Hepatocyte (in vitro differentiated cells): ENCODE data around the gene DHCR24. TPM values are rescaled to one million over a fixed set of nuclear protein-coding genes. Genes with fewer than 3 reads are reported as not detected.

ENCODE experiments used
- DNase-seq: peaks from one replicate; pipeline ENCODE4 v3.0.0-alpha.2; 2016; ENCODE audit warnings: low spot score
- H2AFZ ChIP-seq: fragments of 200-600 bp; sonication (generic); 2 replicates; pipeline ENCODE4 v1.6.0; 2016; ENCODE audit warnings: antibody characterized with exemption, mild to moderate bottlenecking
- H3K27ac ChIP-seq: fragments of 200-600 bp; sonication (generic); 2 replicates; pipeline ENCODE4 v1.5.1; 2016; ENCODE audit warnings: mild to moderate bottlenecking
- H3K27me3 ChIP-seq: fragments of 200-600 bp; sonication (generic); 2 replicates; pipeline ENCODE4 v1.6.1; 2016
- H3K36me3 ChIP-seq: fragments of 200-600 bp; sonication (generic); replicated peaks from 2 replicates; pipeline ENCODE4 v1.5.1; 2016; ENCODE audit warnings: low read depth; ENCODE audit not compliant: insufficient read depth
- H3K4me1 ChIP-seq: fragments of 200-600 bp; sonication (generic); 2 replicates; pipeline ENCODE4 v1.5.1; 2016; ENCODE audit warnings: mild to moderate bottlenecking, moderate library complexity; ENCODE audit not compliant: insufficient read depth
- H3K4me2 ChIP-seq: fragments of 200-600 bp; sonication (generic); 2 replicates; pipeline ENCODE4 v1.6.0; 2016
- H3K4me3 ChIP-seq: fragments of 200-600 bp; sonication (generic); 2 replicates; pipeline ENCODE4 v1.5.1; 2016; ENCODE audit warnings: mild to moderate bottlenecking
- H3K79me2 ChIP-seq: fragments of 200-600 bp; sonication (generic); 2 replicates; pipeline ENCODE4 v1.6.0; 2017; ENCODE audit warnings: mild to moderate bottlenecking
- H3K9me2 ChIP-seq: fragments of 200-600 bp; sonication (generic); replicated peaks from 2 replicates; pipeline ENCODE4 v1.6.0; 2017; ENCODE audit warnings: mild to moderate bottlenecking; ENCODE audit not compliant: insufficient read depth
- H3K9me3 ChIP-seq: fragments of 200-600 bp; sonication (generic); 2 replicates; pipeline ENCODE4 v1.5.1; 2016; ENCODE audit warnings: low read depth, mild to moderate bottlenecking
- H4K20me1 ChIP-seq: fragments of 200-600 bp; sonication (generic); 2 replicates; pipeline ENCODE4 v1.6.0; 2016; ENCODE audit warnings: mild to moderate bottlenecking; ENCODE audit not compliant: insufficient read depth, poor library complexity, severe bottlenecking
- EZH2 ChIP-seq: fragments of 200-600 bp; sonication (generic); IDR thresholded peaks from 2 replicates; pipeline ENCODE4 v1.6.1; 2016; ENCODE audit warnings: antibody characterized with exemption, mild to moderate bottlenecking, borderline replicate concordance
- EZH2phosphoT487 ChIP-seq: fragments of 200-600 bp; sonication (generic); IDR thresholded peaks from one replicate; pipeline ENCODE4 v1.6.1; 2018; ENCODE audit warnings: antibody characterized with exemption, mild to moderate bottlenecking, low read depth, moderate library complexity; ENCODE audit not compliant: unreplicated experiment, severe bottlenecking
- WGBS: methylation state at CpG from one replicate; pipeline ENCODE4 v1.1.6; 2016; ENCODE audit warnings: low lambda C conversion rate; ENCODE audit errors: missing lambda C conversion rate; 5-methylcytosine and 5-hydroxymethylcytosine counted together
- polyA plus RNA-seq: library from polyadenylated mRNA; unstranded; fragments of >200 nt; fragmentation: Nextera tagmentation; extraction: Ambion mirVana; gene quantifications from 2 replicates; pipeline ENCODE4 v1.2.1, GENCODE V29; 2016
- total RNA-seq: library from RNA; depleted of rRNA; stranded (reverse); fragments of >200 nt; gene quantifications from 2 replicates; pipeline ENCODE4 v1.2.3, GENCODE V29; 2014
- TF ChIP-seq, protein P1 (sequence below): fragments of 200-600 bp; sonication (generic); IDR thresholded peaks from 2 replicates; pipeline ENCODE4 v1.5.1; 2016; ENCODE audit warnings: antibody characterized with exemption, mild to moderate bottlenecking; ENCODE audit not compliant: poor library complexity

Gene DHCR24
- total and polyA plus RNA-seq, 2 experiments from 2014 or later = 282 to 318 TPM

GRCh38 chr1:54931275-54931840 is 44.4 kb upstream of the DHCR24 start:
- no peaks in the 10 kb centered on the region for H3K36me3 ChIP-seq
- H4K20me1 ChIP-seq = no peaks in the 10 kb centered on the region
- TF ChIP-seq, protein P1, sequence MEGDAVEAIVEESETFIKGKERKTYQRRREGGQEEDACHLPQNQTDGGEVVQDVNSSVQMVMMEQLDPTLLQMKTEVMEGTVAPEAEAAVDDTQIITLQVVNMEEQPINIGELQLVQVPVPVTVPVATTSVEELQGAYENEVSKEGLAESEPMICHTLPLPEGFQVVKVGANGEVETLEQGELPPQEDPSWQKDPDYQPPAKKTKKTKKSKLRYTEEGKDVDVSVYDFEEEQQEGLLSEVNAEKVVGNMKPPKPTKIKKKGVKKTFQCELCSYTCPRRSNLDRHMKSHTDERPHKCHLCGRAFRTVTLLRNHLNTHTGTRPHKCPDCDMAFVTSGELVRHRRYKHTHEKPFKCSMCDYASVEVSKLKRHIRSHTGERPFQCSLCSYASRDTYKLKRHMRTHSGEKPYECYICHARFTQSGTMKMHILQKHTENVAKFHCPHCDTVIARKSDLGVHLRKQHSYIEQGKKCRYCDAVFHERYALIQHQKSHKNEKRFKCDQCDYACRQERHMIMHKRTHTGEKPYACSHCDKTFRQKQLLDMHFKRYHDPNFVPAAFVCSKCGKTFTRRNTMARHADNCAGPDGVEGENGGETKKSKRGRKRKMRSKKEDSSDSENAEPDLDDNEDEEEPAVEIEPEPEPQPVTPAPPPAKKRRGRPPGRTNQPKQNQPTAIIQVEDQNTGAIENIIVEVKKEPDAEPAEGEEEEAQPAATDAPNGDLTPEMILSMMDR = no peak
- TF ChIP-seq EZH2phosphoT487 = no peak
- no peak for TF ChIP-seq EZH2
- 64% methylated on average over 1 of the region's 1 CpG for WGBS
- H3K27me3 ChIP-seq = no peaks in the 10 kb centered on the region
- H3K4me3 ChIP-seq = no peak overlapping the region
- peaks cover 20% of the 10 kb centered on the region for H3K4me1 ChIP-seq
- H3K9me2 ChIP-seq = no peaks in the 10 kb centered on the region
- H3K4me2 ChIP-seq = no peak overlapping the region
- no peak overlapping the region for H3K27ac ChIP-seq
- H3K9me3 ChIP-seq = no peaks in the 10 kb centered on the region
- H2AFZ ChIP-seq = no peak overlapping the region
- no peaks in the 10 kb centered on the region for H3K79me2 ChIP-seq
- no peak for DNase-seq

GRCh38 chr1:54929700-54930099 is 42.7 kb upstream of the DHCR24 start:
- Histone ChIP-seq H3K79me2 (no peaks in the 10 kb centered on the region), H3K9me3 (no peaks in the 10 kb centered on the region), H3K4me3 (no peak overlapping the region), H4K20me1 (no peaks in the 10 kb centered on the region), H2AFZ (no peak overlapping the region), H3K27me3 (no peaks in the 10 kb centered on the region), H3K27ac (no peak overlapping the region), H3K4me2 (no peak overlapping the region), H3K9me2 (no peaks in the 10 kb centered on the region), H3K36me3 (no peaks in the 10 kb centered on the region), H3K4me1 (peaks cover 15% of the 10 kb centered on the region)
- TF ChIP-seq, protein P1 = no peak
- TF ChIP-seq EZH2 (no peak), EZH2phosphoT487 (no peak)
- no peak for DNase-seq

DNA sequence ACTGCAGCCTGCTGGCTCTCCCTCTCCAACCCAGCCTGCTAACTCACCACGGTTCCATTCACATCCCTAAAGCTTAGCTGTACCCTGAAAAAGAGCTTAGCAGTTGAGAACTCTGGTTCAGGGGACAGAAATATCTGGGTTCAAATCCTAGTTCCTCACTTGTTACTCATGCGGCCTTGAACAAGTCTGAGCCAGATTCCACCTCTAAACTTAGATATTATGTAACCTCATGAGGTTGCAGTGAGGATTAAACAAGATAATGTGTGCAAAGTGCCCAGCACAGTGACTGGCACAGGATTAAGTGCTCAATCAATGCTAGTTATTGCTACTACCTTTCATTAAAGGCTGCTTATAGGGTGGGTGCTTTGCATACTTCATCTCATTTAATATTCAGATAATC is 41.3 kb upstream of the DHCR24 start:
- H2AFZ ChIP-seq = no peak overlapping the region
- WGBS = 73% methylated on average over 2 of the region's 2 CpGs
- H3K27ac ChIP-seq = peak overlapping the region; percentile 27

More for the DNA sequence above, 41.3 kb upstream of the DHCR24 start:
- Histone ChIP-seq H3K36me3 (no peaks in the 10 kb centered on the region), H3K27me3 (no peaks in the 10 kb centered on the region), H3K79me2 (no peaks in the 10 kb centered on the region), H3K9me2 (no peaks in the 10 kb centered on the region), H3K4me1 (peaks cover 12% of the 10 kb centered on the region), H3K4me2 (no peak overlapping the region), H4K20me1 (no peaks in the 10 kb centered on the region), H3K4me3 (no peak overlapping the region), H3K9me3 (no peaks in the 10 kb centered on the region)
- DNase-seq = no peak
- TF ChIP-seq EZH2phosphoT487 = no peak
- no peak for TF ChIP-seq EZH2
- TF ChIP-seq, protein P1 = no peak
